RWPE1 (cell line): Measurements from ENCODE around the gene EMP3.

ENCODE experiments used
- CTCF ChIA-PET: fragments of 350-600 bp; sonication (Branson Sonifier 250); formaldehyde crosslinking; extraction: SDS; loops from one replicate; lab custom pipeline; 2021; lab: Yijun Ruan, JAX
- POLR2A ChIA-PET: fragments of 400-600 bp; formaldehyde crosslinking; extraction: SDS; loops from one replicate; lab custom pipeline; 2020; ENCODE audit warnings: antibody characterized with exemption; ENCODE audit not compliant: low non-redundant PET; lab: Yijun Ruan, JAX
- DNase-seq: peaks from one replicate; pipeline ENCODE4 v3.0.0; 2012; ENCODE audit warnings: low spot score
- H3K27ac ChIP-seq: fragments of 450-650 bp; 2 replicates; pipeline ENCODE4 v1.5.1; 2017
- CTCF ChIP-seq: fragments of 450-650 bp; conservative IDR thresholded peaks from 2 replicates; pipeline ENCODE4 v1.5.1; 2017; ENCODE audit warnings: low read depth, mild to moderate bottlenecking

EMP3 gene

GRCh38 chr19:48361912-48362311, 36.6 kb downstream of the EMP3 start:
- no peak for TF ChIP-seq CTCF
- no peak for DNase-seq
- ChIA-PET POLR2A (interaction anchor here (0.6 kb wide), 1 partner anchor 68 kb away, joined by 3 read pairs; no protein-coding TSS in a partner anchor), CTCF (no interaction called here)
- H3K27ac ChIP-seq = no peak overlapping the region

- TF ChIP-seq CTCF = no peak
- POLR2A ChIA-PET = interaction anchor here (0.5 kb wide), 1 partner anchor 637 kb away, joined by 3 read pairs; no protein-coding TSS in a partner anchor
- peak overlapping the region; percentile 96 for H3K27ac ChIP-seq
- DNase-seq = peak; percentile 92
- CTCF ChIA-PET = no interaction called here
Measured at GRCh38 chr19:48362716-48363499, 37.6 kb downstream of the EMP3 start.

GRCh38 chr19:48363500-48363809, 38.1 kb downstream of the EMP3 start:
- no peak for TF ChIP-seq CTCF
- DNase-seq = no peak
- ChIA-PET POLR2A (interaction anchor here (0.5 to 0.8 kb wide), 2 partner anchors 24 to 27 kb away, joined by 3 read pairs; no protein-coding TSS in a partner anchor), CTCF (no interaction called here)
- peak overlapping the region; percentile 96 for H3K27ac ChIP-seq

- CTCF ChIA-PET = interaction anchor here (0.5 to 2.7 kb wide), 3 partner anchors 27 to 107 kb away, joined by 3 to 13 read pairs (median 3); partner anchors contain the start of gene KDELR1
Measured at GRCh38 chr19:48363810-48364597, 38.7 kb downstream of the EMP3 start, which contains the start of the genes SYNGR4 and TMEM143. TSS of gene SYNGR4 (plus strand) at chr19:48364367. CDS start at chr19:48365843, 1,476 bp downstream. TSS of gene TMEM143 (minus strand) at chr19:48363940. CDS start at chr19:48363920, 20 bp downstream.

GRCh38 chr19:48364598-48365348, 39.4 kb downstream of the EMP3 start:
- TF ChIP-seq CTCF = no peak
- ChIA-PET POLR2A (interaction anchor here (0.6 kb wide), 1 partner anchor 39 kb away, joined by 6 read pairs; no protein-coding TSS in a partner anchor), CTCF (interaction anchor here (0.6 to 2.7 kb wide), 3 partner anchors 26 to 93 kb away, joined by 3 to 13 read pairs (median 3); partner anchors contain the start of genes EMP3 and KDELR1)
- H3K27ac ChIP-seq = peak overlapping the region; percentile 96
- no peak for DNase-seq

More at GRCh38 chr19:48363810-48364597, 38.7 kb downstream of the EMP3 start, which contains the start of the genes SYNGR4 and TMEM143:
- H3K27ac ChIP-seq = peak within 1 kb of the TSS; percentile 96
- no peak for TF ChIP-seq CTCF
- DNase-seq = peak; percentile 99
- POLR2A ChIA-PET = interaction anchor here (0.5 to 0.8 kb wide), 6 partner anchors 23 to 40 kb away, joined by 3 to 8 read pairs (median 4); partner anchors contain the start of gene KDELR1
